ENCODE results near the gene KCNQ4.

Gene KCNQ4

DNA sequence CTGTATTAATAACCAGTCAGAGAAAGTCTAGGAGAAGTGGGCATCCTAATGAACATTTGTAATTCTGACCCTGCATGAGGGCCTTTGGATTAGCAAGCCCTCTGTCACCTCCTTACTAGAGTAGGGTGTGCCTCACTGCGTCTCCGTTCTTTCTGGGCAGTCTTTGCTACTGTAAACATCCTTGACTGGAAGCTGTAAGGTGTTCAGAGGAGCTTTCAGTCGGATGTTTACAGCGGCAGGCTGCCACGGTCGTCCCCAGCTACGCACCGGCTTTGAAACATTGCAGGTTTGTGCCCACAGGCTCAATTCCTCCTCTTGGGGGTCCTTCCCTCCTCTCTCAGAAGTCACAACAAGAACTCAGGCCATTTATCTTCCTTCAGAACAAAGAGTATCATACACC, 29.4 kb upstream of the KCNQ4 start:
- no peak for DNase-seq (ENCODE audit: low read depth in 3 of 3)

GRCh38 chr1:40755067-40755466, 28.5 kb upstream of the KCNQ4 start:
- DNase-seq (ENCODE audit: low read depth in 3 of 3), result no peak

DNA sequence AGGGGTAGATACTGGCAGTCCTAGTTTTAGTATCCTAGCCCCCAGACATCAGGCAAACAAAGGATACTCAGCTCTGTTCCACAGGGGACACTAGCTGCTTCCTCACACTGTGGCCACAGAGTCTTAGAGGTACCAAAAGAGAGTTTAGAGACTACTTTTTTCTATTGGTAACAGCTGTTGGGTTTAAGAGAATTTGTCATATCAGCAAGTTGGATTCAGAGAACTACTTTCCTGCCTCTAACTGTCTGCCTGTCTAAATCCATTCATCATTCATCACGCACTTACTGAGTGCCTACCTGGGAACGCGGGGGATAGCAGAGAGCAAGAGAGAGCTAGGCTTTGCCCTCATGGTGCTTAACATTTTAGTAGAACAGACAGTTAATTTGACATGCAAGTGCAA, 27.1 kb upstream of the KCNQ4 start:
- no peak for DNase-seq (ENCODE audit: low read depth in 3 of 3)

GRCh38 chr1:40757084-40757483, 26.5 kb upstream of the KCNQ4 start:
- DNase-seq (ENCODE audit: low read depth in 3 of 3), result no peak

GRCh38 chr1:40758004-40758403, 25.6 kb upstream of the KCNQ4 start:
- no peak for DNase-seq (ENCODE audit: low read depth in 3 of 3)

DNA sequence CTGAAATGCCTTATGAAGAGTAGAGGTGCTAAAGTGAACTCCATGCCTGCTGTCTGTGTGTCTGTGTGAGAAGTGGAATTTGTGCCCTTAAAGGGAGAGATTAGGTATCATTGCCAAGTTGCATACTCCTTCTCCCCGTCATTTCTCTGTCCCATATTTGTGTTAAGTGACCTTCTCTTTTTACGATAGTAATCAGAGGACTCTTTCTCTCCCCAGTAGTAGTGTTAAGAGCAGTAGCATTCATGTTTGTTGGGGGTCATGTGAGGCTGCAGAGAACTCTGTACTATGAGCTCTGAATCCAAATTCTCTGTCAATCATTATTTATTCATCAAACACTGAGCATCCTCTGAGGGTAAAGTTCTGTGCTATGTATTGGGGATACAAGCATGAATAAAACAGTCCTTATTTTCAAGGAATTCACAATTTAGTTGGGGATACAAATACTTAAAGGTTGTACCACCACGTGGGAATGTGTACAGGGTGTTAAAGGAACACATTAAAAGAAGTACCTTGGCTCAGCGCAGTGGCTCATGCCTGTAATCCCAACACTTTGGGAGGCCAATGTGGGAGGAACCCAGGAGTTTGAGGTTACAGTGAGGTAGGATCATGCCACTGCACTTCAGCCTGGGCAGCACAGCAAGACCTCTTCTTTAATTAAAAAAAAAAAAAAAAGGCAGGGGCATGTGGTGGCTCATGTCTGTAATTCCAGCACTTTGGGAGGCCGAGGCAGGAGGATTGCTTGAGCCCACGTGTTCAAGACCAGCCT, 24.8 kb upstream of the KCNQ4 start:
- no peak for DNase-seq (ENCODE audit: low read depth in 3 of 3)

DNA sequence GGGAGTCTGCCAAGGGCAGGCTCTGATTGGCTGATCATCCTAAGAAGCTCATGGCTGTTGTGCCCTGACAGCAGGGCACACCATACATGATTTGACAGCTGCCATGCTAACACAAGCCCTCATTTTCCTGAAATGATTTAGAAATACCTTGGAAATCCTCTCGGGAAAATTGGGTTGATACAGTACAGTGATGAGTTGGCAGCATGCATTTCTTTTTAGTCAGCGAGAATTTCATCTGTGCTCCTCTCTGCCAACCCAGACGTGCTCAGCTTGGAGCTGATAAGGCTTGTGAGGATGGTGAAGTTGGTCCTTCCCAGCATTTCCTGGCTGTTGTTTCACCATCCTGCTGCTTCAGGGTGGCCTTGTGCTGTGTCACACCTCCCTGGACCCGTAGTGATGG, 22.6 kb upstream of the KCNQ4 start:
- DNase-seq (ENCODE audit: low read depth in 3 of 3), result no peak

- no peak for DNase-seq (ENCODE audit: low read depth in 3 of 3)
Observed at GRCh38 chr1:40762144-40762923, 21.3 kb upstream of the KCNQ4 start.

- DNase-seq (ENCODE audit: low read depth in 3 of 3), result no peak
Observed at GRCh38 chr1:40763742-40764532, 19.6 kb upstream of the KCNQ4 start.

- DNase-seq (ENCODE audit: low read depth in 3 of 3), result no peak
Observed at GRCh38 chr1:40764981-40765380, 18.6 kb upstream of the KCNQ4 start.

GRCh38 chr1:40766017-40766416, 17.6 kb upstream of the KCNQ4 start:
- no peak for DNase-seq (ENCODE audit: low read depth in 3 of 3)

GRCh38 chr1:40766560-40766959, 17.0 kb upstream of the KCNQ4 start:
- no peak for DNase-seq (ENCODE audit: low read depth in 3 of 3)

DNA sequence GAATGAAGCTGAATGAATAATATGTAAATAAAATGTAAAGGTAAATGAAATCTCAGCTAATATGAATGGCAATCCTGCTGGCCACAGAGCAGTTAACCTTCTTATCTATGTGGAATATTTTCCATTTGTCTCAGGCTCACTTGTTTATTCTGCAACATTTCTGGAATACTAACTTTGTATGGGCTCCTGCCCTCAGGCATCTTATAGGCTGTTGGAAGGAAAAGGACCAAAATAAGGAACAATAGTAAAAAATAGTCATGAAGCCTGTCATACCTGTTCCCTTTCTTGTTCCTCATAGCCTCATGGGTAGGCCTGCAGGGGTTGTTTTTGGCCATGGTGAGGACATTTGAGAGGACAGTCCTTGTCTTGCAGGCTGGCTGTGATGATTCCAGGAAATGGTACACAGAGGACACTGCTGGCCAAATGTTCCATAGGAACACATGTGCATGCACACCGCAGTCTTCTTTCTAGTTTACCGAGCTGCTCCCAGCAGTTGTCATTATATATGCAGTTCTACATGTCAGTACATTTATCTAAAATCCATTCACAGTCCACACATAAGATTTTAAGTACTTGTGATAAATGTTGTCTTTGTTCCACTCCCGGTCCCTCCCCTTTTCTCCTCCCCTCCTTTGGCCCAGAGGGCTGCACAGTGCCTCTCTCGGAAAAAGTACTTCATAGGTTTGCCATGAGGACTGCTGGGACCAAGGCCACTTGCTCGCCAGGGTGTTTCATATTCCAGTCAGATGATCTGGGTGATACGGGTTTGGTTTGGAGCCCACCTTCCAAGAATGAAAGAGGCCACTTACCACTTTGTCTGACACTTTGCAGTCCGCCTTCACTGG, 15.2 kb upstream of the KCNQ4 start:
- DNase-seq (ENCODE audit: low read depth in 3 of 3), result no peak

DNA sequence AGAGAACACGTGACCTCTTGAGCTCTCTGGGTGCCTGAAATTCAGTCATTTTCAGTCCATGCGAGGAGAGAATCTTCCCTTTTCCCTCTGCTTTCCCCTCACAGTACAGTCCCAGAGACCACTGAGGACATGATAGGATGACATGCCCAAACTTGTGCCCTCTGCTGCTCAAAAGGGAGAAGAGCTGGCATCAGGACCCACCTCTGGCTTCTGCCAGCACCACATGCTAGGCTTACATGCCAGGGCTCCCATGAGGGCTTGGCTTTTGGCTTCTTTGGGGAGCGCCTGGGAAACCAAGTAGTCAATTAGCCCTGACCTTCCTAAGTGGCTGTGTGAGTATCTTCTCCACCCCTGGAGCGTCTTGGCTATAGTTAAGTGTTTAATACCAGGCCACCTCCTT, 13.8 kb upstream of the KCNQ4 start:
- DNase-seq (ENCODE audit: low read depth in 3 of 3), result no peak

- DNase-seq (ENCODE audit: low read depth in 3 of 3), result no peak
Observed at GRCh38 chr1:40770296-40771070, 13.1 kb upstream of the KCNQ4 start.

- no peak for DNase-seq (ENCODE audit: low read depth in 3 of 3)
Observed at GRCh38 chr1:40772146-40772955, 11.2 kb upstream of the KCNQ4 start.

GRCh38 chr1:40773748-40774265, 9.8 kb upstream of the KCNQ4 start:
- no peak for DNase-seq (ENCODE audit: low read depth in 3 of 3)

DNA sequence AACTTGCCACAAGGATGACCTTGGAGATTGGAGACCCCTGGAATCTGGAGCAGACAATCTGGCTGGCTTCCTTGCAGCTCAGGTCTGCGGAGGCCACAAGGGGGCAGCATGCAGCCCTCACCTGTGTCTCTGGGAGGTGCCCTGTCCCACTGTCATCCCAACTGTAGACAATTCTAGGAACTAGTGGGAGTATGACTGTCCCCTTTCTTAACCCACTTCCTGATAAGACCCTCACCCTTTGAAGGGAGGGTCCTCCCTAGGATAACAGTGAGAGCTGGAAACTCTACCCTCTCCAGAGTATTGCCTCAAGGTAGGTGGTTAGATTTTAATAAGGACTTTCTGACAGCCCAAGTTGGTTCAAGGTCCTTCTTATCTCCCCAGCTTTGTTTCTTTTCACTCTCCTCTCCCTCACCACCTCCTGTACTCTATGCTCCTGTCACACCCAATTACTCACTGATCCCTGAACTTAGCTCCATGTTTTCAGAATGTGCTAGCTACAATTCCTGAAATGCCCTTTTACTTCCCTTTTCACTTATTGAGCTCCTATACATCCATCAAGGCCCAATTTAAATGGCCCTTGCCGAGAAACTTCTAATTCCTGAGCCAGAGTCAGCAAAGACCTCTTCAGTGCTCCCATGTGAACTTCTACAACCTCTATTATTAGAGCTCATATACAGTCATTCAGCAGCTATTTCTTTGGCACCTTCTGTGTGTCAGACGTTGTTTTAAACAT, 9.2 kb upstream of the KCNQ4 start:
- DNase-seq (ENCODE audit: low read depth in 3 of 3), result peak; percentile 16 to 65 (median 19)
